Raji (cell line): Measurements from ENCODE around the gene DDR1.

Source experiments
- POLR2A ChIP-seq: IDR thresholded peaks from 2 replicates; pipeline ENCODE4 v1.6.1; 2011; ENCODE audit warnings: low read depth, low read length, control low read depth; ENCODE audit not compliant: insufficient read depth

Gene DDR1

GRCh38 chr6:30845183-30845582, 39.1 kb upstream of the DDR1 start:
- TF ChIP-seq POLR2A, result no peak

GRCh38 chr6:30847421-30847970, 36.8 kb upstream of the DDR1 start:
- TF ChIP-seq POLR2A, result no peak

- TF ChIP-seq POLR2A, result no peak
Observed at GRCh38 chr6:30847971-30848436, 36.3 kb upstream of the DDR1 start.

GRCh38 chr6:30849903-30850651, 34.2 kb upstream of the DDR1 start:
- TF ChIP-seq POLR2A, result no peak

GRCh38 chr6:30854285-30855040, 29.9 kb upstream of the DDR1 start:
- no peak for TF ChIP-seq POLR2A

- TF ChIP-seq POLR2A, result no peak
Observed at GRCh38 chr6:30855429-30856075, 28.8 kb upstream of the DDR1 start.

- no peak for TF ChIP-seq POLR2A
Observed at GRCh38 chr6:30857112-30857511, 27.2 kb upstream of the DDR1 start.

GRCh38 chr6:30857549-30857948, 26.8 kb upstream of the DDR1 start:
- peak; percentile 19; the same call in 1 of the 2 replicates for TF ChIP-seq POLR2A

GRCh38 chr6:30861257-30862048, 22.9 kb upstream of the DDR1 start:
- TF ChIP-seq POLR2A, result no peak

- no peak for TF ChIP-seq POLR2A
Observed at GRCh38 chr6:30862156-30862875, 22.0 kb upstream of the DDR1 start.

- no peak for TF ChIP-seq POLR2A
Observed at GRCh38 chr6:30864325-30864724, 20.0 kb upstream of the DDR1 start.

- no peak for TF ChIP-seq POLR2A
Observed at GRCh38 chr6:30870546-30870945, 13.8 kb upstream of the DDR1 start.

- TF ChIP-seq POLR2A, result no peak
Observed at GRCh38 chr6:30871592-30872183, 12.6 kb upstream of the DDR1 start.
